CD4-positive, alpha-beta T cell (primary cell): Measurements from ENCODE around the gene WDR5B. TPM values are rescaled to one million over a fixed set of nuclear protein-coding genes. Genes with fewer than 3 reads are reported as not detected.

Source experiments
- ATAC-seq: fragments of 200-7000 bp; cut with Tn5 transposase; one replicate; pipeline ENCODE4 v1.10.0; 2022; ENCODE audit warnings: mild to moderate bottlenecking; ENCODE audit not compliant: poor library complexity
- CTCF ChIA-PET: fragments of 350-600 bp; sonication (Branson Sonifier 250); formaldehyde crosslinking; loops from one replicate; lab custom pipeline; 2021; ENCODE audit warnings: antibody characterized with exemption, inconsistent platforms; lab: Charles Lee
- POLR2A ChIA-PET: fragments of 350-600 bp; sonication (Branson Sonifier 250); formaldehyde crosslinking; loops from one replicate; lab custom pipeline; 2021; ENCODE audit warnings: antibody characterized with exemption, inconsistent platforms; lab: Charles Lee
- DNase-seq, 14 experiments: peaks; one replicate each; pipeline ENCODE4 v3.0.0-alpha.2; 2013 to 2020; ENCODE audit warnings: mixed read lengths in 2 of 14
- H3K27ac ChIP-seq, 2 donors: one replicate each; pipeline versions ENCODE4 v1.5.1 to v1.7.0; 2013; ENCODE audit warnings: low read length in 2 of 2, low read depth in 1 of 2, mild to moderate bottlenecking in 1 of 2
- H3K27me3 ChIP-seq, 2 experiments: 1 replicate in 1 of 2; 2 replicates in 1 of 2; pipeline versions ENCODE4 v1.6.1 to v1.7.0; 2013; ENCODE audit warnings: low read length in 2 of 2, control low read depth in 1 of 2, mild to moderate bottlenecking in 1 of 2, moderate library complexity in 1 of 2; ENCODE audit not compliant: insufficient read depth in 2 of 2, control insufficient read depth in 1 of 2
- H3K36me3 ChIP-seq: one replicate; pipeline ENCODE4 v1.6.1; 2013; ENCODE audit warnings: low read length, control low read depth; ENCODE audit not compliant: insufficient read depth
- H3K4me1 ChIP-seq: one replicate; pipeline ENCODE4 v1.6.1; 2013; ENCODE audit warnings: low read length, control low read depth; ENCODE audit not compliant: insufficient read depth
- H3K4me3 ChIP-seq: one replicate; pipeline ENCODE4 v1.5.1; 2013; ENCODE audit warnings: mild to moderate bottlenecking, low read length, moderate library complexity
- H3K9me3 ChIP-seq, 2 experiments: 1 replicate in 1 of 2; 2 replicates in 1 of 2; pipeline versions ENCODE4 v1.6.1 to v1.7.0; 2013; ENCODE audit warnings: low read length in 2 of 2, mild to moderate bottlenecking in 2 of 2, control low read depth in 1 of 2, moderate library complexity in 1 of 2; ENCODE audit not compliant: control insufficient read depth in 1 of 2, insufficient read depth in 1 of 2
- H3K27ac Mint-ChIP-seq: one replicate; pipeline ENCODE4 v1.8.0; 2020; ENCODE audit warnings: mixed read lengths
- H3K27me3 Mint-ChIP-seq: one replicate; pipeline ENCODE4 v1.8.0; 2021; ENCODE audit warnings: mixed read lengths
- H3K36me3 Mint-ChIP-seq: one replicate; pipeline ENCODE4 v1.8.0; 2021; ENCODE audit warnings: low read depth, mixed read lengths
- H3K4me1 Mint-ChIP-seq: one replicate; pipeline ENCODE4 v1.8.0; 2021; ENCODE audit warnings: low read depth, mixed read lengths
- H3K4me3 Mint-ChIP-seq: one replicate; pipeline ENCODE4 v1.8.0; 2020; ENCODE audit warnings: mild to moderate bottlenecking, mixed read lengths
- H3K9me3 Mint-ChIP-seq: one replicate; pipeline ENCODE4 v1.8.0; 2020; ENCODE audit warnings: mixed read lengths
- intact Hi-C, 2 experiments: fragments of 100-400 bp; cut with DNase I in 1 of 2; cut with micrococcal nuclease in 1 of 2; formaldehyde crosslinking; loops; one replicate each; pipeline versions ENCODE4 v1.15.1 to v1.9.0; 2023 to 2025; cut with DNase I, micrococcal nuclease
- total RNA-seq, 174 experiments: library from RNA in 2 of 174; stranded (reverse) in 2 of 174; gene quantifications; one replicate each; pipeline ENCODE4 v1.2.3 and lab custom pipeline; 2021 to 2026
- TF ChIP-seq, protein P1 (sequence below): fragments of 200-600 bp; IDR thresholded peaks from one replicate; pipeline ENCODE4 v1.8.0; 2022; ENCODE audit warnings: antibody characterized with exemption, mild to moderate bottlenecking

WDR5B gene
- total RNA-seq, 2 experiments from 2014 or later, result 2.3 to 2.4 TPM

DNA sequence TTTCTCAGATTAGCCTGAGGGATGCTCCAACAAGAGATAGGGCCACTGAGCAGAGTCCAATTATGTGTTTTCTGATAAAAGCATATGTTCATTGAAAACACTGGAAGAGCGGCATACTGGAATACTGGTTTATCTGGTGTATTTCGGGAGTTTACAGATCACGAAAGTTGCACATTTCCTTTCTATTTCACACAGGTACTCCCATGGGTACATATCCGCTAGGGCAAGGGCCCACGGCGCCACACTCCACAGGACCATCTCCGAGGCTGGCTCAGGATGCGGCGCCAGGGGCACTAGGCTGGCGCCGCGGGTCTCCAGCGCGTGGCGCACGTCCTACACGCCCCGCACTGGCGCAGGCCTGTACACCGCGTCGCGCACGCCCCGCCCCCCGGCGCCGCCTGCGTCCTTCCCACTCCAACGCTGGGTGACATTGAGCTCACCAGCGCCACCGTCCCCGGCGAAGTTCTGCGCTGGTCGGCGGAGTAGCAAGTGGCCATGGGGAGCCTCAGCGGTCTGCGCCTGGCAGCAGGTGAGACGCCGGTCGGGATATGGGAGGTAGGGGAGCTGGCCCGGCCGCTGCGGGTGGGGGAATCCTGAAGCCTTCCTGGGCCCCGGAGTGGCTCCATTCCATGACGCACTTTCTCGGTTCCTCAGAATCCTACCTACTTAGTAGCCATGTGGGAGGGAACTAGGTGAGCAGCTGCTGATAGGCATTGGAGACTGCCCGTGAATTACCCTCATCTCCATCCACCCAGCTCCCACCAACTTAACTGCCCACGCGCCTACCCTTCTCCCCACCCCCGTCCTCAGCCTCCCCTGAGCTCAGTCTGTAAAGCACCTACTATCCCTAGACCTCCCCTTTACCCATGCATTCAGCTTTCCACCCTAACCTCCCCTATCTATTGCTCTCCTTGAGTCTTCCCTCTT is 31.8 kb downstream of the WDR5B start, which contains the start of gene FAM162A:
Gene FAM162A, plus strand, starts transcription at position 412 of the 927 bp plus-strand sequence. Its CDS starts 84 bp downstream, at position 496.
- H3K27ac ChIP-seq, result peak within 1 kb of the TSS; percentile 61 to 71
- H3K4me3 Mint-ChIP-seq, result peak within 1 kb of the TSS; percentile 94
- peaks cover 4% of the 10 kb centered on the region for H3K36me3 ChIP-seq
- H3K27me3 ChIP-seq, result no peaks in the 10 kb centered on the region
- peaks cover 54% of the 10 kb centered on the region for H3K4me1 Mint-ChIP-seq
- ChIA-PET POLR2A (interaction anchor here (0.6 to 2.9 kb wide), 27 partner anchors 9 to 1201 kb away, joined by 3 to 102 read pairs (median 6); partner anchors contain the start of genes DTX3L, EAF2, HACD2 and HCLS1), CTCF (interaction anchor here (0.7 to 2.6 kb wide), 16 partner anchors 9 to 1200 kb away, joined by 3 to 30 read pairs (median 5); partner anchors contain the start of genes DTX3L, KPNA1, PARP14 and PARP9)
- peak within 1 kb of the TSS; percentile 76 for H3K4me3 ChIP-seq
- peak within 1 kb of the TSS; percentile 87 for H3K27ac Mint-ChIP-seq
- no peaks in the 10 kb centered on the region for H3K27me3 Mint-ChIP-seq
- no peaks in the 10 kb centered on the region for H3K9me3 Mint-ChIP-seq
- TF ChIP-seq, protein P1, sequence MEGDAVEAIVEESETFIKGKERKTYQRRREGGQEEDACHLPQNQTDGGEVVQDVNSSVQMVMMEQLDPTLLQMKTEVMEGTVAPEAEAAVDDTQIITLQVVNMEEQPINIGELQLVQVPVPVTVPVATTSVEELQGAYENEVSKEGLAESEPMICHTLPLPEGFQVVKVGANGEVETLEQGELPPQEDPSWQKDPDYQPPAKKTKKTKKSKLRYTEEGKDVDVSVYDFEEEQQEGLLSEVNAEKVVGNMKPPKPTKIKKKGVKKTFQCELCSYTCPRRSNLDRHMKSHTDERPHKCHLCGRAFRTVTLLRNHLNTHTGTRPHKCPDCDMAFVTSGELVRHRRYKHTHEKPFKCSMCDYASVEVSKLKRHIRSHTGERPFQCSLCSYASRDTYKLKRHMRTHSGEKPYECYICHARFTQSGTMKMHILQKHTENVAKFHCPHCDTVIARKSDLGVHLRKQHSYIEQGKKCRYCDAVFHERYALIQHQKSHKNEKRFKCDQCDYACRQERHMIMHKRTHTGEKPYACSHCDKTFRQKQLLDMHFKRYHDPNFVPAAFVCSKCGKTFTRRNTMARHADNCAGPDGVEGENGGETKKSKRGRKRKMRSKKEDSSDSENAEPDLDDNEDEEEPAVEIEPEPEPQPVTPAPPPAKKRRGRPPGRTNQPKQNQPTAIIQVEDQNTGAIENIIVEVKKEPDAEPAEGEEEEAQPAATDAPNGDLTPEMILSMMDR, result peak; percentile 71
- peak; percentile 94 for ATAC-seq
- H3K36me3 Mint-ChIP-seq, result peaks cover 36% of the 10 kb centered on the region
- H3K9me3 ChIP-seq, result no peaks in the 10 kb centered on the region
- DNase-seq, result peak; percentile 87 to 98 (median 92)
- peaks cover 17% of the 10 kb centered on the region for H3K4me1 ChIP-seq
- intact Hi-C loops, result loop anchor here (1.0 to 10.0 kb wide), 14 partner anchors 31 to 1203 kb away; partner anchors contain the start of genes GOLGB1 (in 2 of the 2), DTX3L (in 1 of the 2), EAF2 (in 1 of the 2) and HACD2 (in 1 of the 2)

- Mint-ChIP-seq H3K4me1 (peaks cover 49% of the 10 kb centered on the region), H3K27ac (peak within 1 kb of the TSS; percentile 87), H3K4me3 (peak within 1 kb of the TSS; percentile 94), H3K9me3 (no peaks in the 10 kb centered on the region), H3K27me3 (no peaks in the 10 kb centered on the region), H3K36me3 (peaks cover 30% of the 10 kb centered on the region)
- ChIA-PET CTCF (interaction anchor here (0.8 to 2.6 kb wide), 7 partner anchors 10 to 722 kb away, joined by 3 to 21 read pairs (median 6); partner anchors contain the start of genes HCLS1 and KPNA1), POLR2A (interaction anchor here (0.8 to 2.9 kb wide), 12 partner anchors 10 to 1202 kb away, joined by 3 to 102 read pairs (median 10); partner anchors contain the start of genes EAF2, HACD2, HCLS1 and HSPBAP1)
- intact Hi-C loops, result loop anchor here (2.0 to 10.0 kb wide), 10 partner anchors 34 to 1204 kb away; partner anchors contain the start of genes GOLGB1 (in 2 of the 2), DTX3L (in 1 of the 2), EAF2 (in 1 of the 2) and HACD2 (in 1 of the 2)
- ATAC-seq (peak; percentile 54), DNase-seq (peak; percentile 69 to 90 (median 80))
- Histone ChIP-seq H3K4me3 (peak within 1 kb of the TSS; percentile 76), H3K9me3 (no peaks in the 10 kb centered on the region), H3K36me3 (peaks cover 4% of the 10 kb centered on the region), H3K4me1 (peaks cover 17% of the 10 kb centered on the region), H3K27ac (peak within 1 kb of the TSS; percentile 61 to 71), H3K27me3 (no peaks in the 10 kb centered on the region)
- TF ChIP-seq, protein P1, result no peak
These were observed 32.8 kb downstream of the WDR5B start, which contains the start of gene MIX23 for GRCh38 chr3:122382888-122383666. MIX23 (minus strand) TSS chr3:122383231; CDS start chr3:122383224, 7 bp downstream.
